Measurements from ENCODE around the gene PURB.
"Not testable (repeated sequence)": the region's sequence is repeated elsewhere in the genome, so short reads cannot be mapped to it uniquely, and the experiment has no call there.

GRCh38 chr7:44870336-44870735 is 15.0 kb downstream of the PURB start:
- not testable (repeated sequence) for TF ChIP-seq CTCF (conservative IDR thresholded peaks at IDR 0.05; ENCODE audit: low read length); EZH2phosphoT487 (IDR thresholded peaks at IDR 0.05; ENCODE audit: borderline replicate concordance)
